OCI-M2 (cell line): ENCODE results near the gene RDM1.

Source experiments
- DNase-seq: peaks from one replicate; lab custom pipeline; 2025; ENCODE audit not compliant: unreplicated experiment; lab: John Stamatoyannopoulos, UW

The RDM1 gene

DNA sequence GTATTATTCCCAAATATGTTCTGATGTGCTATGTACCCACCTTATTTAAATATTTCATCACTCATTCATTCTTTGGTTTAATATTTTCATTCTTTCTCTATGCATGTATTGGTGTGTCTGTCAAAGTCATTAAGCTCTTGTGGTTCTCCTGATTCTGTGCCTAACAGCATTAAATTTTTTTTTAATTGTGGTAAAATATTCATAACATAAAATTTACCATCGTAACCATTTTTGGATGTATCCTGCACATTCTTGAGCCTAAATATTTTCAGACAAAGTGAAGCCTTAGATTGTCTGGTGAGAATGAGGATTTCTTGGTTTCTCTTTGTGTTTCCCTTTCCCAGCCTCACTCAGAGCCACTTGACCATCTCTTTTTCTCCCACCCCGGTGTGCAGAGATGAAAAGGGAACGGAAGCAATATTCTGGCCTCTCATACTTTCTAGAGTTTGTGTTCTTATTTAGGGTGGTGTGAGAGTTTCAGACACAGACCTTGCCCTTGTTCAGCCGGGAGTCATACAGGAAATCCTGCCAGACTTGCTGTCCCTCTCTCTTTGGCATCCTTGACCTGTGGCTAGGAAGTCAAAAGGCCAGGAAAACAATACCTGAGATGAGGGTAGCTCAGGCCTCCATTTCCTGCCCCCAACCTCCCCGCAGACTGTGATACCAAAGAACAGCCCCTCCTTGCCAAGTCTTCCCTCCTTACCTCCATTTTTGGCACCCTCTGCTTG lies 55.3 kb downstream of the RDM1 start:
- DNase-seq = no peak

DNA sequence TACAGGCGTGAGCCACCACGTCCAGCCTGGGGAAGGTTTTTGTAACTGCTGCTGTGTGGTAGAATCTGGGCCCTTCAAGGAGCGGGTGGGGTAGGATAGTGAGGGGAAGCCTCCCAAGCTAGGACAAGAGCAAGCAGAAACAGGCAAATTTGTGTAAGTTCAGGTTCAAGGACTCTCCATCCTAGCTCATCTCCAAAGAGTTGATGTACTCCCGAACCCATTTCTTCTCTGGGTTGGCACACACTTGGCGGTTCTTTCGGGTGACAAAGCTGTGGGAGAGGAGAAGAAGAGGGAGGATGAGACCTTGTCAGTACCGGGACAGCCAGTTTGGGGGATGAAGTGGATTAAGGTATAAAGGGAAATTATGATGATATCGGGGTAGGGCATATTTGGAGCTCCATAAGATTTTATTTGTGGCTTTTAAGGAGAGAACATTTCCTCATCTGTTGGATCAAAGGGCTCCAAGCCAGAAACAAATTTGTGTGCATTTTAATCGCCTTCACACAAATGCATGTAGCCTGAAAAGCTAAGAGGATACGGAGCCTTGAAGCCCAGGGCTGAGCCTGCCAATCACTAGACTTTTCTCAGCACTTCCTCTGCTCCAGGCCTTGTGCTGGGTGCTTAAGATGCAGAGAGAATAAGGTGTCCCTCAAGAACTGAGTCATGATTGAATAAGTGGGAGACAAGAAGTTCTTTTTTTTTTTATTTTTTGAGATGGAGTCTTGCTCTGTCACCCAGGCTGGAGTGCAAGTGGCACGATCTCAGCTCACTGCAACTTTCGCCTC lies 58.2 kb downstream of the RDM1 start:
- no peak for DNase-seq

DNA sequence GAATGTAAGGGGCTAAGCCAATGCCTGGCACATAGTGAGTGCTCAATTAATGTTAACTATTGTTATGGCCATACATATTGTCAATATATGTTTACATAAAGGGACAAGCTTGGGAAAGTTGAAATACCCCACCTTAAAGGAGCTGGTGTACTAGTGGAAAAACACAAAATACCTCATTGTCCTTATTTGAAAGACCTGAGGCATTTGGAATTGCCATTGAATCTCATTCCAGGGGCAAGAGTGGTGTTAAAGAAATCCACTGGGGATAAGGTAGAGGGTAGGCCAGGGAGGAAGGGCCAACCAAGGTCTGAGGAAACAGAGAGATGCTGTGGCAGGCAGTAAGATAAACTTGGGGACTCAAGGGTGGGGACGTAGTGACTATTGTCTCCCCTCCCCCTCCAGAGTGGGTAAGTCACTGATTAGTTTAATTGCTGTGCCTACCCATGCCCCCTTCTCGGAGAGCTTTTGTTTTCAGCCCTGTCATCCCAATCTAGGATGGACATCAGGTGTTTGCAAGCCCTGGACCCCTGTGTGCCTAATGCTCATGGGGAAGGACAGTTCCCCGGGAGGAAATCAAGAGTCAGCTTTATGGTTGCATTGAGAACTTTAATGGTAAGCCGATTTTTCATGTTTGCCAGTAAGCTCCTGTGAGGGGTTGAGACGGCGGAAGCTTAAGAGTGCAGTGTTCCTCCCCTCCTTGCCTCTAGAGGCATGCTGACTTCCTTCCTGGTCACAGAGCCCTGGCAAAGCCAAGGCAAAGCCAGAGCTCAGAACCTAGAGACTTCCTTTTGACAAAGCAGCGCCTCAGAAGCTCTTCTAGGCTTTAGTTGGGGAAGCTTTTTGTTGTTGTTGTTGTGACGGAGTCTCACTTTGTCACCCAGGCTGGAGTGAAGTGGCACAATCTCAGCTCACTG lies 59.4 kb downstream of the RDM1 start:
- no peak for DNase-seq

DNA sequence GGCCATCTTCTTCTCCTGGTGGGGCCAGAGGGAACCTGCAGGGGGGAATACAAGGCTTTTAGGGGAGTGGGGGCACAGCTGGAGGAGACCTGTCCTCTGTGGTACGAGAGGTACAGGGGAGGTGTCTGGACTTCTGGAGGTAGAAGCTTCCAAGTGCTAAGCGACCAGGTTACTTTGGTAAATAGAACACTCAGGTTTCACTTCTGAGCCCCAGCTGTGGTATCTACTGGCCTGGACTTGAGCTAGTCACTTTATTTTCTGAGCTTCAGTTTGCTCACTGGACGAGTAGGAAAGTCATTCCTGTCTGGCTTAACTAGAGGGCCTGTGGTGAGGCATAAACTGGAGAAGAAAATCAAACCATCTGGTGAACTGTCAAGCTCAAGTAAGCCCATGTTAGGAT lies 61.8 kb downstream of the RDM1 start, which contains the start of gene HEATR9:
HEATR9 (minus strand) TSS at position 155 of the 400 bp plus-strand sequence; CDS start at position 6, 149 bp downstream.
- DNase-seq = no peak
